AG09309 (cell line): ENCODE results near the gene ADAMTS5.

ENCODE experiments used
- DNase-seq: peaks from one replicate; pipeline ENCODE4 v3.0.0-alpha.2; 2010; ENCODE audit warnings: low read depth
- H3K4me3 ChIP-seq: 2 replicates; pipeline ENCODE4 v1.5.1; 2011; ENCODE audit warnings: mild to moderate bottlenecking, low read depth, low read length, moderate library complexity; ENCODE audit not compliant: control insufficient read depth
- TF ChIP-seq, protein P1 (sequence below): IDR thresholded peaks from 2 replicates; pipeline ENCODE4 v1.5.1; 2011; ENCODE audit warnings: mild to moderate bottlenecking, low read depth, low read length, inconsistent platforms; ENCODE audit not compliant: insufficient read depth, control insufficient read depth; ENCODE audit errors: missing control alignments

Gene ADAMTS5

DNA sequence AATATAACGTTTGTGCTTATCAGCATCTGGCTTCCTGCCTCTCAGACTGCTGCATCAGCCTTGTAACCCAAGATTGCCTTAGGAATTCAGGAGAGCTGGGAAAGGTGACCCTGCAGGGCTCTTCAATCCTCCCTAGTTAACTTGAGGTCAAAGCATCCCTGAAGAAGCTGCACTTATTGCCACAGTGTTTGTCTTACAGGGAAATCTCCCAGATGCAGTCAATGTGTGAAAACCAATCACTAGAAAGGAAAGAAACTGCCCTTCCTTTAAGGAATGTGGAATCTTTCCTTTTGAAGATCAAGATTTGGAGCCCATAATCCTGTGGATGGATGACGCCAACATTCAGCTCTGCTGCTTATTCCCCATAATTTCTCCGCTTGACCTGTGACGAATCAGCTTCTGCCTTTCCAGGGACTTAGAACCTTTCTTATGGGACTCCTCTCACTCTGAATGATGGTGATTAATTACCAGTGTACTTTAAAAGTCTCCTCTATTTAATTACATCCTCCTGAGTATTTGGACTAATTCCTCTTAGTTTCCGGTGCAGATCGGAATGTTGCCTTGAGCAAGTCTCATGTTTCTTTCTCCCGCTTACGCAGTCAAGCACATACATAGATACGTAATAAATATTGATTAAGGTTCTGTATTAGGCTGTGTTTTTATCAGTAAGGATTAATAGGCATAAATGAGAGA, 14.4 kb downstream of the ADAMTS5 start:
- no peak overlapping the region for H3K4me3 ChIP-seq
- TF ChIP-seq, protein P1, sequence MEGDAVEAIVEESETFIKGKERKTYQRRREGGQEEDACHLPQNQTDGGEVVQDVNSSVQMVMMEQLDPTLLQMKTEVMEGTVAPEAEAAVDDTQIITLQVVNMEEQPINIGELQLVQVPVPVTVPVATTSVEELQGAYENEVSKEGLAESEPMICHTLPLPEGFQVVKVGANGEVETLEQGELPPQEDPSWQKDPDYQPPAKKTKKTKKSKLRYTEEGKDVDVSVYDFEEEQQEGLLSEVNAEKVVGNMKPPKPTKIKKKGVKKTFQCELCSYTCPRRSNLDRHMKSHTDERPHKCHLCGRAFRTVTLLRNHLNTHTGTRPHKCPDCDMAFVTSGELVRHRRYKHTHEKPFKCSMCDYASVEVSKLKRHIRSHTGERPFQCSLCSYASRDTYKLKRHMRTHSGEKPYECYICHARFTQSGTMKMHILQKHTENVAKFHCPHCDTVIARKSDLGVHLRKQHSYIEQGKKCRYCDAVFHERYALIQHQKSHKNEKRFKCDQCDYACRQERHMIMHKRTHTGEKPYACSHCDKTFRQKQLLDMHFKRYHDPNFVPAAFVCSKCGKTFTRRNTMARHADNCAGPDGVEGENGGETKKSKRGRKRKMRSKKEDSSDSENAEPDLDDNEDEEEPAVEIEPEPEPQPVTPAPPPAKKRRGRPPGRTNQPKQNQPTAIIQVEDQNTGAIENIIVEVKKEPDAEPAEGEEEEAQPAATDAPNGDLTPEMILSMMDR, result no peak
- DNase-seq, result no peak

DNA sequence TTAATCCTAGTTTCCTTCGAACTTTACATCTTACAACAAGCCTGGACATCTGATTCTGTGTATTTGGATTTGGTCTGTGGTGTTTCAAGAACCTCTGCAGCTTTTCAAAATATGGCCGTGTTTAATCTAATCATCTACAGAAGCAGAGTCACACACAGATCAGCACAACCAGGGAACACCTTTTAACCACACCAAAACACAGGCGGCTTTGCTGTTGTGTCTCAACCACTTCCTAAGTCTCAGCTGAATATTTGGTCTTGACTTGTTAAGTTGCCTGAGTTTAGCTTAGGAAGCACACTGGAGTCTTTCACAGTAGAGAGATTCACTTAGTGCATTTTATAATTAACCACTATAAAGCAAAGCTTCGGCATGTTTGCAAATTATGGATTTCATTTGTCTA, 17.1 kb downstream of the ADAMTS5 start:
- H3K4me3 ChIP-seq, result no peak overlapping the region
- DNase-seq, result no peak
- TF ChIP-seq, protein P1, result no peak

DNA sequence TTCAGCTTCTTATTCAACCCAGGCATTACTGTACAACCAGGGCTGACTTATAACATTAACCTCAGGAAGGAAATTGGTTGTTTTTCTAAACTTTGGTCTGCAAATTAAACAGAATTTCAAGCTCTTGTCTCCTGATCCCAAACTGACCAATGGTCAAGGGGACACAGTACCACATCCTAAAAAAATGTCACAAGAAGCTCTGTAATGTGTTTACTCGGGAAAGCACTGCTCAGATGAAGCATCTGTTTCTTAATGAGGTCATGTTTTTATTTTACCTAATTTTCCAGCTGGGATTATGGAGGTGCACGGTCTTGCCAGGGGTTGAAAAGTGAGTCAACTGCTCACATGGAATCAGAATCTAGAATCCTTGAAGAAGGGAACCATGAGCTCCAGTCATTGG, 18.7 kb downstream of the ADAMTS5 start:
- no peak overlapping the region for H3K4me3 ChIP-seq
- no peak for DNase-seq
- TF ChIP-seq, protein P1, result no peak

DNA sequence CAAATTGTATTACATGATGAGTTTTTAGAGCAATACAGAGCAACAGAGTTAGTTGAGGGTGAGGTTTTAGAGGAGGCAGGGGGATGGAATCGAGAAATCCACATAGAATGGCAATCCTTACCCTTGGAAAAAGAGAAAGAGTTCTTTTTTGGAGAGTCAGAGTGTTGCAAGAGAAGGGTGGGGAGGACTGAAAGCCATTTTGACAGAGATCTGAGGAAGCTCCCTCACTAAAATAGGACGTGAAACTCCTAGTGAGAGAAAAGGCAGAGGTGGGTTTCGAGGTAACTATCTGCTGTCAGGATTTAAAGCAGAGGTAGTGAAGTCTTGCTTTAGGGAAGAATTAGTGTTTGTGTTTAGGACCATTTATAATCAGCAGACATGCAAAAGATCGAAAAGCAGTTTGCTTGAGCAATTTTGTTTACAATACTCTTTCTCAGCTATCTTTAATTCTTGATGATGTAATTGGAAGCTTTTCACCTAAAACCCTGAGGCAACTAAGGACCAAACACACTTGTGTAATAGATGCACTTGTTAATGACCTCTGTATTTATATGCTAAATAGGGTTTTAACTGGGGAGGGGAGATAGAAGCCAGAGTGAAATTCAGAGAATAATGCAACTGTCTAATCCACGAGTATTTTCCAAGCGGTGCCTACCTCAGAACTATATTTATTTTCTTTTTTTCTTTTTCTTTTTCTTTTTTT, 20.0 kb downstream of the ADAMTS5 start:
- TF ChIP-seq, protein P1, result no peak
- DNase-seq, result no peak
- no peak overlapping the region for H3K4me3 ChIP-seq

DNA sequence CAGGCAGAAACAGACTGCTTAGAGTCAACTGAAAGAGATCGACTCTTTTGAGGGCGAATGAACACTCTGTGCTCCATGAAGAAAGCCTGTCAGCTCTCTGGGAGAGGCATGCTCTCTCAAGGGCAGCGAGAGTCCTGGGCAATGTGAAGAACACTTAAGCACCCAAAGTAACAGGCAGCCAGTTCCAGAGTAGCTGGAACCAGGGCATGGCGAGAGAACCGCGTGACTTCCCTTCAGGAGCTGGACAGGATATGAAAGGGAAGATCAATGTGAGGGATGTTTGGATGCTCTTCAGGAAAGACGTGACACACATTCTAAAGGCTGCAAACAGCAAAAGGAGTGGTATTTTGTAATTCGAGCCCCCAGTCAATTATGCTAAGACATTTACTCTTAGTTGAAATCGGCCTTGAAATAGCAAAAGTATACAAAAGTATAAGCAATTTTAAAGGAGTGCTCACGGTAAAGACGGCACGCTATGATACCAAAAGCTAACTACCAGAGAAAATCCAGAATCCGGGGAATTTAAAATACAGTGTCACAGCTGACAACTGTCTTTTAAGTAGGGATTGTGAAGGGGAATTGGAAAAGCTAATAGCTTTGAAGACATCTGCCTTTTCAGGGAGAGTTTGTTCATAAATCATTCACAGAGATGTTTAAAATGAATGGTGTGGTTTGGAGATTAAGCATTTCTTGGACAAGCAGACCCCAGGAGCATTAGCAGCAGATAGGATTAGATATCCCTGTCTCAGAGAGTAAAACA, 20.8 kb downstream of the ADAMTS5 start:
- TF ChIP-seq, protein P1, result no peak
- no peak for DNase-seq
- no peak overlapping the region for H3K4me3 ChIP-seq

DNA sequence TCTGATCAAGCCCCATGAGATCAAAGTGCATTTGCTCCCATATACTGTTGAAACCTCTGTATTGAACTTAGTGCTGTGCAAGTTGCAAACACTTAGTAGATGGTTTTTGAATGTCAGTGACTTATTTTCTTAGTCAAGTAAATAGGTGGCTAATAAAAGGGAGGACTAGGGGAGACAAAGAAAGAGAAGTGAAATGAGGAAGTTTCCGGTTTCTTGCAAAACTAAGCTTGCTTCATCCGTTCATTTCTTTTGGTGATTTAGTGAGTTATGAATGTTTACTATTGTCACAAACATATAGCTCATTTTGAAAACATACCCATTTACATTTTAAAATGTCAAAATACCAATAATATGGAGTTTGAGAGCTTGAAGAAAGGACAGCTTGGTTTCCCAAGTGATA, 23.0 kb downstream of the ADAMTS5 start:
- DNase-seq, result no peak

More for the DNA sequence above, 23.0 kb downstream of the ADAMTS5 start:
- TF ChIP-seq, protein P1, result no peak
- no peak overlapping the region for H3K4me3 ChIP-seq
